Endothelial cell (in vitro differentiated cells): ENCODE results near the gene THBS4. TPM values are rescaled to one million over a fixed set of nuclear protein-coding genes. Genes with fewer than 3 reads are reported as not detected.

Experiments used
- total RNA-seq: library from RNA; stranded (reverse); fragmentation: NEBNext Ultra II Directional; extraction: Animal tissue kit (Norgen Biotek cat#: 25700); gene quantifications from one replicate; pipeline ENCODE4 v1.2.1, GENCODE V29; 2021; ENCODE audit not compliant: unreplicated experiment

Gene THBS4
- total RNA-seq, 1 donor from 2014 or later: 3.0 TPM

Other genes starting within 250 kb of the THBS4 start
- 13.1 TPM for gene MTX3, start 44.1 kb upstream of the THBS4 start, total RNA-seq
- 122 TPM for gene SERINC5, start 220.7 kb downstream of the THBS4 start, total RNA-seq